Activated T-cell treated with anti-CD3 and anti-CD28 coated beads, Interleukin-2, amount 50 U/mL, for 4 hours (primary cell): ENCODE data around the gene ETF1. TPM values are rescaled to one million over a fixed set of nuclear protein-coding genes. Genes with fewer than 3 reads are reported as not detected.

Experiments
- ATAC-seq, 2 donors: fragments of 200-7000 bp; cut with Tn5 transposase; one replicate each; pipeline ENCODE4 v1.10.0; 2021
- DNase-seq: peaks from one replicate; pipeline ENCODE4 v3.0.0-alpha.2; 2020
- H3K27me3 Mint-ChIP-seq: one replicate; pipeline ENCODE4 v1.8.0; 2021; ENCODE audit warnings: low read depth, mixed read lengths
- H3K36me3 Mint-ChIP-seq: one replicate; pipeline ENCODE4 v1.8.0; 2022; ENCODE audit warnings: mixed read lengths; ENCODE audit not compliant: insufficient read depth
- H3K4me1 Mint-ChIP-seq: one replicate; pipeline ENCODE4 v1.8.0; 2021; ENCODE audit warnings: low read depth, mixed read lengths
- H3K4me3 Mint-ChIP-seq: one replicate; pipeline ENCODE4 v1.8.0; 2021; ENCODE audit warnings: mild to moderate bottlenecking, moderate library complexity, mixed read lengths
- H3K9me3 Mint-ChIP-seq: one replicate; pipeline ENCODE4 v1.8.0; 2021; ENCODE audit warnings: mixed read lengths
- total RNA-seq, 3 donors: library from RNA; stranded (reverse); gene quantifications; one replicate each; pipeline ENCODE4 v1.2.1, GENCODE V29; 2021

Gene ETF1
- total RNA-seq, 3 donors from 2014 or later: 261 to 279 (median 270) TPM

- Mint-ChIP-seq H3K4me1 (peaks cover 50% of the 10 kb centered on the region), H3K4me3 (peak overlapping the region; percentile 29), H3K9me3 (no peaks in the 10 kb centered on the region), H3K27me3 (no peaks in the 10 kb centered on the region), H3K36me3 (peaks cover 17% of the 10 kb centered on the region)
- no peak for ATAC-seq
- DNase-seq: no peak
Measured at GRCh38 chr5:138545919-138546562, 3.0 kb upstream of the ETF1 start.

GRCh38 chr5:138544181-138545134 is 1.4 kb upstream of the ETF1 start:
- Mint-ChIP-seq H3K4me1 (peaks cover 65% of the 10 kb centered on the region), H3K4me3 (peak overlapping the region; percentile 99), H3K9me3 (no peaks in the 10 kb centered on the region)

GRCh38 chr5:138543730-138544104 is 681 bp upstream of the ETF1 start:
- peak overlapping the region; percentile 99 for H3K4me3 Mint-ChIP-seq
- peaks cover 70% of the 10 kb centered on the region for H3K4me1 Mint-ChIP-seq
- peaks cover 31% of the 10 kb centered on the region for H3K36me3 Mint-ChIP-seq
- H3K27me3 Mint-ChIP-seq: no peaks in the 10 kb centered on the region
- ATAC-seq (peak; percentile 64), DNase-seq (no peak)
- H3K9me3 Mint-ChIP-seq: no peaks in the 10 kb centered on the region

More at GRCh38 chr5:138544181-138545134, 1.4 kb upstream of the ETF1 start:
- no peak for DNase-seq
- no peak for ATAC-seq
- Mint-ChIP-seq H3K36me3 (peaks cover 30% of the 10 kb centered on the region), H3K27me3 (no peaks in the 10 kb centered on the region)

- Mint-ChIP-seq H3K27me3 (no peaks in the 10 kb centered on the region), H3K36me3 (peaks cover 33% of the 10 kb centered on the region)
Measured at GRCh38 chr5:138542180-138542955, 668 bp downstream of the ETF1 start.

GRCh38 chr5:138541511-138542179 is 1.4 kb downstream of the ETF1 start:
- peaks cover 37% of the 10 kb centered on the region for H3K36me3 Mint-ChIP-seq
- no peaks in the 10 kb centered on the region for H3K27me3 Mint-ChIP-seq
- H3K4me1 Mint-ChIP-seq: peaks cover 69% of the 10 kb centered on the region
- H3K9me3 Mint-ChIP-seq: no peaks in the 10 kb centered on the region
- ATAC-seq (no peak), DNase-seq (no peak)
- H3K4me3 Mint-ChIP-seq: peak overlapping the region; percentile 99

More at GRCh38 chr5:138542180-138542955, 668 bp downstream of the ETF1 start:
- Mint-ChIP-seq H3K4me3 (peak overlapping the region; percentile 99), H3K4me1 (peaks cover 62% of the 10 kb centered on the region), H3K9me3 (no peaks in the 10 kb centered on the region)
- peak; percentile 47 to 49 for ATAC-seq
- DNase-seq: no peak

- Mint-ChIP-seq H3K4me3 (peak overlapping the region; percentile 99), H3K4me1 (peaks cover 62% of the 10 kb centered on the region), H3K36me3 (peaks cover 41% of the 10 kb centered on the region), H3K9me3 (no peaks in the 10 kb centered on the region), H3K27me3 (no peaks in the 10 kb centered on the region)
- DNase-seq (no peak), ATAC-seq (no peak)
Measured at GRCh38 chr5:138539791-138540190, 3.2 kb downstream of the ETF1 start.

GRCh38 chr5:138538943-138539627 is 4.0 kb downstream of the ETF1 start:
- ATAC-seq: no peak
- Mint-ChIP-seq H3K4me1 (peaks cover 60% of the 10 kb centered on the region), H3K9me3 (no peaks in the 10 kb centered on the region), H3K27me3 (no peaks in the 10 kb centered on the region), H3K4me3 (no peak overlapping the region), H3K36me3 (peaks cover 40% of the 10 kb centered on the region)
- no peak for DNase-seq

- ATAC-seq (peak; percentile 63 to 77), DNase-seq (no peak)
- H3K9me3 Mint-ChIP-seq: no peaks in the 10 kb centered on the region
- H3K36me3 Mint-ChIP-seq: peaks cover 46% of the 10 kb centered on the region
- H3K4me3 Mint-ChIP-seq: no peak overlapping the region
- H3K27me3 Mint-ChIP-seq: no peaks in the 10 kb centered on the region
- H3K4me1 Mint-ChIP-seq: peaks cover 71% of the 10 kb centered on the region
Measured at GRCh38 chr5:138536665-138537315, 6.2 kb downstream of the ETF1 start.

- Mint-ChIP-seq H3K9me3 (no peaks in the 10 kb centered on the region), H3K36me3 (peaks cover 44% of the 10 kb centered on the region)
Measured at GRCh38 chr5:138536215-138536614, 6.8 kb downstream of the ETF1 start.

GRCh38 chr5:138533973-138534941 is 8.8 kb downstream of the ETF1 start:
- ATAC-seq (no peak), DNase-seq (no peak)
- no peaks in the 10 kb centered on the region for H3K9me3 Mint-ChIP-seq
- no peaks in the 10 kb centered on the region for H3K27me3 Mint-ChIP-seq
- H3K36me3 Mint-ChIP-seq: peaks cover 33% of the 10 kb centered on the region
- no peak overlapping the region for H3K4me3 Mint-ChIP-seq
- peaks cover 62% of the 10 kb centered on the region for H3K4me1 Mint-ChIP-seq

More at GRCh38 chr5:138536215-138536614, 6.8 kb downstream of the ETF1 start:
- Mint-ChIP-seq H3K4me1 (peaks cover 69% of the 10 kb centered on the region), H3K4me3 (peak overlapping the region; percentile 13), H3K27me3 (no peaks in the 10 kb centered on the region)
- no peak for DNase-seq
- no peak for ATAC-seq

- ATAC-seq: no peak
- Mint-ChIP-seq H3K4me3 (no peak overlapping the region), H3K4me1 (peaks cover 49% of the 10 kb centered on the region), H3K9me3 (no peaks in the 10 kb centered on the region), H3K27me3 (no peaks in the 10 kb centered on the region), H3K36me3 (peaks cover 24% of the 10 kb centered on the region)
- no peak for DNase-seq
Measured at GRCh38 chr5:138529812-138530211, 13.2 kb downstream of the ETF1 start.
